ENCODE data around the gene NR5A1. TPM values are rescaled to one million over a fixed set of nuclear protein-coding genes. Genes with fewer than 3 reads are reported as not detected.

Gene NR5A1
- total and polyA plus RNA-seq, 10 of the 15 experiments (the other 5 are each of a cell fraction or from before 2014, with no cell fraction given), result 0.06 to 0.24 (median 0.08) TPM; not detected in 5

- TF ChIP-seq PKNOX1 (IDR thresholded peaks at IDR 0.05) (no peak), ETV6 (conservative IDR thresholded peaks at IDR 0.05 in 1 of 2, IDR thresholded peaks at IDR 0.05 in 1 of 2; ENCODE audit: borderline replicate concordance in 1 of 2, low read depth in 1 of 2) (no peak), ZNF24 (IDR thresholded peaks at IDR 0.05) (no peak), HDAC6 (IDR thresholded peaks at IDR 0.05; ENCODE audit: unreplicated experiment) (no peak), RAD51 (IDR thresholded peaks at IDR 0.05) (no peak), TCF3 (IDR thresholded peaks at IDR 0.05; ENCODE audit: borderline replicate concordance, insufficient read depth, low read depth, low read length) (no peak)
- TF ChIP-seq, protein P1, sequence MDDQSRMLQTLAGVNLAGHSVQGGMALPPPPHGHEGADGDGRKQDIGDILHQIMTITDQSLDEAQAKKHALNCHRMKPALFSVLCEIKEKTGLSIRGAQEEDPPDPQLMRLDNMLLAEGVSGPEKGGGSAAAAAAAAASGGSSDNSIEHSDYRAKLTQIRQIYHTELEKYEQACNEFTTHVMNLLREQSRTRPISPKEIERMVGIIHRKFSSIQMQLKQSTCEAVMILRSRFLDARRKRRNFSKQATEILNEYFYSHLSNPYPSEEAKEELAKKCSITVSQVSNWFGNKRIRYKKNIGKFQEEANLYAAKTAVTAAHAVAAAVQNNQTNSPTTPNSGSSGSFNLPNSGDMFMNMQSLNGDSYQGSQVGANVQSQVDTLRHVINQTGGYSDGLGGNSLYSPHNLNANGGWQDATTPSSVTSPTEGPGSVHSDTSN (IDR thresholded peaks at IDR 0.05; ENCODE audit: insufficient replicate concordance, low read depth, low read length), result no peak
Observed at GRCh38 chr9:124488641-124489210, 18.5 kb downstream of the NR5A1 start (continued).

DNA sequence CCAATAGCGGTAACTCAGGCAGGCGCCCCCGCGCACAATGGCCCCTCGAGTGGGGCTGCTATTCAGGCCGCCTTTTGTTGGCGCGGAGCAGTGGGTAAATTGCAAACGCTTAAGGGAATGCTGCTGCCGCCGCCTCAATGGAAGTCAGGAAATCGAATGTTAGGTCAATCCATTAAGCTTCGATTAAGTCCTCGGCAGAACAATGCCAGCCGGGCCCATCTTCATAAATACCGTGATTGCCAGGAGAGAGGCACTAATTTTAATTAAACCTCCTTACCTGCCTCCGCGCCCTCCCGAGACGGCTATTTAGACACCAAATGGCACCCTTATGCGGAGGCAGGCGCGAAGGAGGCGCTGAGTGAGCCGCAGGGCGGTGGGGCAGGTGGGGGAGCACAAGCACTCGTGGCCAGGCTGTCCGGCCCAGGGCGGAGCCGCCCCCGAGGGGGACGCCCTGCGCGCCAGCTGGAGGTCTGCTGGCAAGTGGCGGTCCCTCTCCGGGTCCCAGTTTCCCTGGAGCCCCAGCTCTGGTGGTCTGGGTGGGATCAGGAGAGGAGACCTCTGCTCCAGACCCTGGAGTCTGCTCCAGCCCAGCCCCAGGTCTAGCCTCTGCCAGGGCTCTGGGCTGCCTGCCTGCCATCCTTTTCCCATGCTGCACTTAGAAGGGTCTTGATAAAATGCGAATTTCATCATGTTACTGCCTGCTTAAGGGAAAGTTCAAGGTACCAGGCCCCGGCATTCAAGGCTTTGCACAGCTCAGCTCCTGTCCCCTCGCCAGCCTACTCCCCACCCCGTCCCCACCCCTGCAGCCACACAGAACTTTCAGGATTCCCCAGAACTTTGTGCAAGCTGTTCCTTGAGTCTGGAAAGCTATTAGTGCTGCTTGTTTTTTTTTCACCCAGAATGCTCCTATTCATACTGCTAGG is 19.7 kb downstream of the NR5A1 start:
- Histone ChIP-seq H3K4me2 (ENCODE audit: control insufficient read depth, insufficient read depth) (no peak overlapping the region), H3K27me3 (replicated peaks in 1 of 2; ENCODE audit: control insufficient read depth in 2 of 2, insufficient read depth in 2 of 2, low read length in 1 of 2) (peaks cover 2% of the 10 kb centered on the region in 2 experiments; a peak in 2 of 4 replicates), H3K36me3 (ENCODE audit: control insufficient read depth in 2 of 2, insufficient read depth in 2 of 2, low read length in 1 of 2) (no peaks in the 10 kb centered on the region), H3K4me3 (no peak overlapping the region), H3K79me2 (ENCODE audit: control insufficient read depth, insufficient read depth, low read length) (no peaks in the 10 kb centered on the region), H3K9ac (ENCODE audit: control insufficient read depth, insufficient read depth, low read length) (no peak overlapping the region), H3K4me1 (ENCODE audit: control insufficient read depth, insufficient read depth, low read length) (no peaks in the 10 kb centered on the region), H2AFZ (ENCODE audit: control insufficient read depth, low read depth, low read length) (no peak overlapping the region), H3K27ac (ENCODE audit: control insufficient read depth, insufficient read depth) (no peak overlapping the region), H3K9me3 (replicated peaks; ENCODE audit: control insufficient read depth, insufficient read depth, low read length) (no peaks in the 10 kb centered on the region), H4K20me1 (ENCODE audit: control insufficient read depth, insufficient read depth) (no peaks in the 10 kb centered on the region)
- in situ Hi-C loops (cut with MboI), result no loop called here
- ChIA-PET SMC1A (ENCODE audit: uncharacterized antibody, unreplicated experiment) (interaction anchor here (0.6 kb wide), 1 partner anchor 11 kb away, joined by 3 read pairs; no protein-coding TSS in a partner anchor), POLR2A (no interaction called here), CTCF (no interaction called here), RAD21 (ENCODE audit: unreplicated experiment) (no interaction called here)
- intact Hi-C loops (cut with micrococcal nuclease; ENCODE audit: unreplicated experiment), result no loop called here
- BruUV-seq (replicated peaks), result no TSS peak
- FAIRE-seq (no peak), DNase-seq (ENCODE audit: low read depth, low spot score) (no peak), ATAC-seq (no peak)
- TF ChIP-seq E4F1 (IDR thresholded peaks at IDR 0.05; ENCODE audit: borderline replicate concordance, partially characterized antibody) (no peak), SMAD5 (IDR thresholded peaks at IDR 0.05; ENCODE audit: low read depth) (no peak), BCL11A (IDR thresholded peaks at IDR 0.05; ENCODE audit: low read depth, low read length) (no peak), NFYA (IDR thresholded peaks at IDR 0.05; ENCODE audit: borderline replicate concordance, low read depth, low read length) (no peak)
- 68% methylated on average over 40 of the region's 40 CpGs for WGBS (ENCODE audit: insufficient coverage, insufficient replicate concordance, low lambda C conversion rate, missing lambda C conversion rate)
